Neuron (in vitro differentiated cells): Measurements from ENCODE around the gene S100A10.

Source experiments
- H2AFZ ChIP-seq: one replicate; pipeline ENCODE4 v1.6.1; 2013; ENCODE audit warnings: low read depth, mild to moderate bottlenecking, inconsistent platforms, low read length, moderate library complexity
- H3K27me3 ChIP-seq: one replicate; pipeline ENCODE4 v1.6.1; 2013; ENCODE audit warnings: low read length; ENCODE audit not compliant: insufficient read depth
- H3K36me3 ChIP-seq: one replicate; pipeline ENCODE4 v1.6.1; 2013; ENCODE audit warnings: low read length; ENCODE audit not compliant: insufficient read depth
- H3K4me1 ChIP-seq: one replicate; pipeline ENCODE4 v1.6.1; 2013; ENCODE audit warnings: low read length; ENCODE audit not compliant: insufficient read depth
- H3K4me3 ChIP-seq: 2 replicates; pipeline ENCODE4 v1.5.1; 2013; ENCODE audit warnings: mild to moderate bottlenecking, low read length, moderate library complexity
- H3K9me3 ChIP-seq: one replicate; pipeline ENCODE4 v1.6.1; 2013; ENCODE audit warnings: low read length

Gene S100A10

GRCh38 chr1:151990058-151990855, 3.4 kb downstream of the S100A10 start:
- H3K9me3 ChIP-seq = peaks cover 6% of the 10 kb centered on the region
- H2AFZ ChIP-seq = no peak overlapping the region
- peaks cover 6% of the 10 kb centered on the region for H3K4me1 ChIP-seq
- H3K36me3 ChIP-seq = no peaks in the 10 kb centered on the region
- peaks cover 43% of the 10 kb centered on the region for H3K27me3 ChIP-seq
- H3K4me3 ChIP-seq = no peak overlapping the region

GRCh38 chr1:151989211-151989862, 4.3 kb downstream of the S100A10 start:
- Histone ChIP-seq H3K9me3 (peaks cover 6% of the 10 kb centered on the region), H2AFZ (no peak overlapping the region), H3K36me3 (no peaks in the 10 kb centered on the region), H3K4me3 (no peak overlapping the region), H3K4me1 (peaks cover 6% of the 10 kb centered on the region), H3K27me3 (peaks cover 38% of the 10 kb centered on the region)

GRCh38 chr1:151988405-151988923, 5.2 kb downstream of the S100A10 start:
- Histone ChIP-seq H3K9me3 (peaks cover 6% of the 10 kb centered on the region), H3K27me3 (peaks cover 30% of the 10 kb centered on the region), H3K36me3 (no peaks in the 10 kb centered on the region), H3K4me3 (no peak overlapping the region), H2AFZ (no peak overlapping the region), H3K4me1 (peaks cover 2% of the 10 kb centered on the region)

DNA sequence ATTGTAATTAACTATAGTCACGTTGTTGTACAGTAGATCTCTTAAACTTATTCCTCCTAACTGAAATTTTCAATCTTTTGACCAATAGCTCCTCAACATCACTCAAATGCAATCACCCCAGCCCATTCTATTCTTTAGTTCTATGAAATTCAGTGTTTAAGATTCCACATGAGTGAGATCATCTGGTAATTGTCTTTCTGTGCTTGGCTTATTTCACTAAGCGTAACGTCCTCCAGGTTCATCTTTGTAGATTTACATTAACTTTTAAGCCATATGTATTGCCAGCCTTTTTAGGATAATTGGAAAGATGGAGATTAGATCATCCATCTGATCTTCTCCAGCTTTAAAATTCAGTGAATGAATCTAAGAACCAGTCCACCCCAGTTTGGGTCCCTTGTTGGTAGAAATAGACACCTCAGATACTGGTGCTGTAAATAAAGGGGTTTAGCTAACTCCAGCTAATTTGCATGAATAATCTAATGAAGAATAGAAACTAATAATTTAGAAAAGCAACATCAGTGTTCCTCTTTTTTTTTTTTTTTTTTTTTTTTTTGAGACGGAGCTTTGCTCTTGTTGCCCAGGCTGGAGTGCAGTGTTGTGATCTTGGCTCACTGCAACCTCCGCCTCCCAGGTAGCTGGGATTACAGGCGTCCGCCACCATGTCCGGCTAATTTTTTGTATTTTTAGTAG, 7.0 kb downstream of the S100A10 start:
- Histone ChIP-seq H3K4me3 (no peak overlapping the region), H2AFZ (no peak overlapping the region), H3K27me3 (peaks cover 12% of the 10 kb centered on the region), H3K4me1 (no peaks in the 10 kb centered on the region), H3K36me3 (no peaks in the 10 kb centered on the region), H3K9me3 (no peaks in the 10 kb centered on the region)

GRCh38 chr1:151985768-151986167, 7.9 kb downstream of the S100A10 start:
- Histone ChIP-seq H3K4me3 (no peak overlapping the region), H2AFZ (no peak overlapping the region), H3K36me3 (no peaks in the 10 kb centered on the region), H3K27me3 (peaks cover 6% of the 10 kb centered on the region), H3K4me1 (no peaks in the 10 kb centered on the region), H3K9me3 (no peaks in the 10 kb centered on the region)

- H3K4me3 ChIP-seq = no peak overlapping the region
- no peaks in the 10 kb centered on the region for H3K4me1 ChIP-seq
- H2AFZ ChIP-seq = no peak overlapping the region
- peaks cover 6% of the 10 kb centered on the region for H3K27me3 ChIP-seq
- no peaks in the 10 kb centered on the region for H3K9me3 ChIP-seq
- H3K36me3 ChIP-seq = no peaks in the 10 kb centered on the region
Observed at GRCh38 chr1:151985270-151985669, 8.4 kb downstream of the S100A10 start.

- no peaks in the 10 kb centered on the region for H3K36me3 ChIP-seq
Observed at GRCh38 chr1:151984313-151984956, 9.2 kb downstream of the S100A10 start.

DNA sequence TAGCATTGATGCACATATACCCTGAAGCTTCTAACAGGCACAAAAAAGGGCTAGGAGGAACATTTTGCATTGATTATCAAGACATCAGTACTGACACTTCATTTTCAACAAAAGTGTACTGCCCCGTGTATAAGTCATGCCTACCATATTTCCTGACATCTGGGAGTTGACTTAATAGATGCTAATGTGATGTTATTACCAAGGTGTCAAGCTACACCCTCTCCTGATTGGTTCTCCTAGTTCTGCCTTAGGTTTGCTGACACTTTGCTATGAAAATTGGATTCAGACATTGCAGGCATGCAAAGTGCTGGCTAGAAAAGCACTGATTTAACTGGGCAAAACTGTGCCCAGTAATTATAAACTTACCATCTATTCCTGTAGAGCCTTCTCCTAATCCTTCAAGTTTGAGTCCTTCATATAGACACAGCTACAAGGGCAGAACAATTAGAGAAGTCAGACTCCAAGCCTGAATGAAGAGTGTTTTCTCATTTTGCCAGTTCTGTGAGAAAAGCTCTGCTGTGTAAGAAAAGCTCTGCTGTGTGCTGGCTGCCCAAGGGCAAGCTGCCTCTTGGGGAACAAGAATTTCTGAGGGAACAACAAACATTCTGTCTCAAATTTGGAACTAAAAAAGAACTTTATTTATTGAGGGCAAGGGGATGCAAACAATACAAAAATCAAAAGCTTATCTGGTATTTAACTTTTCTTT, 11.2 kb downstream of the S100A10 start:
- H3K4me3 ChIP-seq = no peak overlapping the region
- no peaks in the 10 kb centered on the region for H3K36me3 ChIP-seq
- no peaks in the 10 kb centered on the region for H3K4me1 ChIP-seq
- H3K27me3 ChIP-seq = peaks cover 6% of the 10 kb centered on the region
- H2AFZ ChIP-seq = no peak overlapping the region
- no peaks in the 10 kb centered on the region for H3K9me3 ChIP-seq

More at GRCh38 chr1:151984313-151984956, 9.2 kb downstream of the S100A10 start:
- peaks cover 5% of the 10 kb centered on the region for H3K27me3 ChIP-seq
- no peaks in the 10 kb centered on the region for H3K9me3 ChIP-seq
- no peak overlapping the region for H3K4me3 ChIP-seq
- no peaks in the 10 kb centered on the region for H3K4me1 ChIP-seq
- no peak overlapping the region for H2AFZ ChIP-seq

- Histone ChIP-seq H3K27me3 (peaks cover 10% of the 10 kb centered on the region), H3K4me1 (no peaks in the 10 kb centered on the region), H2AFZ (no peak overlapping the region), H3K9me3 (no peaks in the 10 kb centered on the region), H3K36me3 (no peaks in the 10 kb centered on the region), H3K4me3 (no peak overlapping the region)
Observed at GRCh38 chr1:151981178-151981525, 12.5 kb downstream of the S100A10 start.

GRCh38 chr1:151980287-151981177, 13.1 kb downstream of the S100A10 start:
- H3K9me3 ChIP-seq = no peaks in the 10 kb centered on the region
- no peak overlapping the region for H3K4me3 ChIP-seq
- H2AFZ ChIP-seq = no peak overlapping the region
- H3K4me1 ChIP-seq = no peaks in the 10 kb centered on the region
- H3K36me3 ChIP-seq = no peaks in the 10 kb centered on the region
- peaks cover 10% of the 10 kb centered on the region for H3K27me3 ChIP-seq

GRCh38 chr1:151978922-151979321, 14.7 kb downstream of the S100A10 start:
- Histone ChIP-seq H3K36me3 (no peaks in the 10 kb centered on the region), H2AFZ (no peak overlapping the region), H3K4me3 (no peak overlapping the region), H3K27me3 (peaks cover 10% of the 10 kb centered on the region), H3K4me1 (no peaks in the 10 kb centered on the region), H3K9me3 (no peaks in the 10 kb centered on the region)
